GM19395 (cell line): ENCODE measurements around the gene MLLT3.

ENCODE experiments used
- ATAC-seq: cut with Tn5 transposase; IDR thresholded peaks from one replicate; pipeline ENCODE4 v1.9.1; 2021; ENCODE audit warnings: mild to moderate bottlenecking, moderate library complexity; ENCODE audit not compliant: unreplicated experiment

MLLT3 gene

GRCh38 chr9:20395651-20396050, 226.6 kb downstream of the MLLT3 start:
- ATAC-seq = no peak

- no peak for ATAC-seq
Measured at GRCh38 chr9:20394969-20395368, 227.3 kb downstream of the MLLT3 start.

- no peak for ATAC-seq
Measured at GRCh38 chr9:20391208-20391607, 231.1 kb downstream of the MLLT3 start.

GRCh38 chr9:20390400-20390799, 231.9 kb downstream of the MLLT3 start:
- ATAC-seq = no peak

- no peak for ATAC-seq
Measured at GRCh38 chr9:20387062-20387461, 235.2 kb downstream of the MLLT3 start.

- ATAC-seq = no peak
Measured at GRCh38 chr9:20384642-20385041, 237.7 kb downstream of the MLLT3 start.

GRCh38 chr9:20382460-20383071, 239.7 kb downstream of the MLLT3 start:
- peak; percentile 72 for ATAC-seq

GRCh38 chr9:20380546-20380945, 241.8 kb downstream of the MLLT3 start:
- no peak for ATAC-seq

GRCh38 chr9:20379804-20380225, 242.5 kb downstream of the MLLT3 start:
- ATAC-seq = no peak

GRCh38 chr9:20378851-20379250, 243.4 kb downstream of the MLLT3 start:
- no peak for ATAC-seq

- ATAC-seq = no peak
Measured at GRCh38 chr9:20377790-20378189, 244.5 kb downstream of the MLLT3 start.

- ATAC-seq = peak; percentile 54
Measured at GRCh38 chr9:20376731-20377375, 245.4 kb downstream of the MLLT3 start.

GRCh38 chr9:20376042-20376441, 246.3 kb downstream of the MLLT3 start:
- ATAC-seq = no peak

- ATAC-seq = no peak
Measured at GRCh38 chr9:20373263-20373662, 249.0 kb downstream of the MLLT3 start.

- no peak for ATAC-seq
Measured at GRCh38 chr9:20369391-20369790, 252.9 kb downstream of the MLLT3 start.

- no peak for ATAC-seq
Measured at GRCh38 chr9:20367855-20368254, 254.4 kb downstream of the MLLT3 start.

- ATAC-seq = no peak
Measured at GRCh38 chr9:20364959-20365358, 257.3 kb downstream of the MLLT3 start.

GRCh38 chr9:20363233-20363632, 259.1 kb downstream of the MLLT3 start:
- no peak for ATAC-seq

GRCh38 chr9:20361656-20362570, 260.4 kb downstream of the MLLT3 start:
- peak; percentile 77 for ATAC-seq

- ATAC-seq = no peak
Measured at GRCh38 chr9:20361229-20361628, 261.1 kb downstream of the MLLT3 start.

GRCh38 chr9:20358207-20358606, 264.1 kb downstream of the MLLT3 start:
- ATAC-seq = no peak

GRCh38 chr9:20357037-20357432, 265.3 kb downstream of the MLLT3 start:
- ATAC-seq = no peak
